Frontal cortex (tissue), 4 donors: ENCODE data around the gene SH3RF2. TPM values are rescaled to one million over a fixed set of nuclear protein-coding genes. Genes with fewer than 3 reads are reported as not detected.

Experiments
- DNase-seq, 2 donors: peaks; one replicate each; pipeline ENCODE4 v3.0.0; 2012; ENCODE audit warnings: low spot score in 2 of 2
- FAIRE-seq: peaks from 2 replicates; lab custom pipeline; 2012; peaks lifted over from hg19 to GRCh38; lab: Jason Lieb, UNC
- total RNA-seq: library from RNA; depleted of rRNA; stranded (reverse); fragments of >200 nt; gene quantifications from one replicate; pipeline ENCODE4 v1.2.3, GENCODE V29; 2014
- donor health status: control.
- donor health status: control.
- donor health status: control.

SH3RF2 gene
- total RNA-seq, 1 donor from 2014 or later: under 0.01 TPM

DNA sequence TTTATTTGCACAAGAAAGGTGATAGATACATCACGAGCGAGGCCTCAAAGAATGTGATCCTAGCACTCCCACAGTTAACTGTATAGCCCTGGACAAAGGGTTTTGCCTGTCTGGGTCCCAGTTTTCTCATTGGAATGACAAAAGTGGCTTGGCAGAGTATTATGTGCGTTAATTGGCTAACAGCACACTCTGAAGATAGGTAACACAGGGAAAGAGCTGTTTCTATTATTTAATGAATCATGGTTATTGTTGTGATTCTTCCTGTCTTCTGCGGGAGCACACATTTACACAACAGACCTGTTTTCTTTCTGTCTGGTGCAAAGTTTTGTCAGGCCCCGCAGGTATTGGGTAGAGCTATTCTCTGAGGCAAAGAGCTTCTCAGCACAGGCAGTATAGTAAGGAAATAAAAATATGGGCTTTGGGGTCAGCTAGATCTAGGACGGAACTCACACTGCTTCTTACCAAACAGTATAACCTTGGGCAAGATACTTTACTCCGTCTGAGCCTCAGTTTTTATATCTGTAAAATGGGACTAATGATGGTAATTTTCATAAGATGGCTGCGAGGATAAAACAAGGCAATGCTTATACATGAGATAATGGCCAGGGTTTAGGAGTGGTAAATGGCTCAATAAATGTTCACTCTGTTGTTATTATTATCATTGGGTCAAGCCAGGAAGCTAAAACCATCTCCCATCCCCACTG is 90.1 kb downstream of the SH3RF2 start:
- FAIRE-seq (no peak), DNase-seq (no peak)

DNA sequence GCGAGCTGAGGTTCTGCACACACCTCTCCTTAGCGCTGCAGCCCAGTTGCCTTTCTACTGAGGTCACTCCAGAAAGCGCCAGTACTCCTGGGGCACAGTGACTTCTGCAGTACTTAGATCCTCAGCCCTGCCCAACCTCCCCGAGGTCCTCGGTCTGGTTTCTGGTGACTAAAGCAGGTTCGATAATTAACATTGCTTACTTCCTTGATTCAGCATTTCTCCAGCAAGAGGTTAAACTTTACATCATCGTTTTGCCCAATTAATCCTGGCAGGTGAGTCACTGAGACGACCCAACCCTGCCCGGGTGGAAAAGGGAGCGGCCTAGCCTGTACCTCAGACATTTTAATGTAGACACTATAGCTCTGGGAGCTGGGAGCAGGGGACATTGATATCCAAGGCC is 91.4 kb downstream of the SH3RF2 start:
- DNase-seq (no peak), FAIRE-seq (no peak)

DNA sequence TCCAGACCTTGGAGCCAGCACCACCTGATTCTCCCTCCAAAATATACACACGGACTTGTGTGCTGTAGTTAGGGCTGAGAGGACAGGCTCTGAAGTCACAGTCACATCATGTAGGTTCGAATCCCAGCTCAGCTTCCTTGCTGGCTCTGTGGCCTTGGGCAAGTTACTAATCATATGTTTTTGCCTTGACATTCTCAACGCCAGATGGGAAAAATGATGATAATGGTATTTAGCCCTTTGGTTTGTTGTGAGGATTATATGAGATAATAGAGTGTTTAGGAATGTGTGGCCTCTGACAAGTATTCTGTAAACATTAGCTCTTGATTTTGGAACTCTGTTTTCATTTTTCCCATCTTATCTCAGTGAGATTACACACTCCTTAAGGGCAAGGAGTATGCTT is 96.5 kb downstream of the SH3RF2 start:
- FAIRE-seq (no peak), DNase-seq (no peak)

DNA sequence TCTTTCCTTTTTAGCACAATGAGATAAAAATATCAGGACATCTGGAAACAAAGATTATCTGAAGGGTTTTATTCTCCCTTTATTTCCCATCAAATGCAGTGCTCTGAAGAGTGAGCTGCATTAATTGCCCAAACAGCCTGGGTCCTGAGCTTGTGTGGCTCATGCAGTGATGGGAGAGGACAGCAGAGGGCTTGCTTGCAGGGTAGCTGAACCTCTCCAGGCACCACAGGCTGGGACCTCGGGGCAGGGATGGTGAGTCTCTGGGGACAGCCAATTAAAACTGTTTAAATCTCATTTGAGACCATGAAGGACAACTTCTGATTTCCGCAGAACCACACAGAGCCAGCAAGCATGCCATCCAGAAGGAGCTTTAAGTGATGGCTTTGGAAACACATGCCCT is 97.7 kb downstream of the SH3RF2 start:
- DNase-seq: no peak
- FAIRE-seq: no peak

- FAIRE-seq (no peak), DNase-seq (no peak)
Observed at GRCh38 chr5:146034605-146035004, 98.2 kb downstream of the SH3RF2 start.

- no peak for DNase-seq
- FAIRE-seq: no peak
Observed at GRCh38 chr5:146039420-146039819, 103.0 kb downstream of the SH3RF2 start.

- DNase-seq: no peak
- no peak for FAIRE-seq
Observed at GRCh38 chr5:146040527-146040926, 104.1 kb downstream of the SH3RF2 start.

- no peak for DNase-seq
- FAIRE-seq: no peak
Observed at GRCh38 chr5:146041180-146041789, 104.9 kb downstream of the SH3RF2 start.

DNA sequence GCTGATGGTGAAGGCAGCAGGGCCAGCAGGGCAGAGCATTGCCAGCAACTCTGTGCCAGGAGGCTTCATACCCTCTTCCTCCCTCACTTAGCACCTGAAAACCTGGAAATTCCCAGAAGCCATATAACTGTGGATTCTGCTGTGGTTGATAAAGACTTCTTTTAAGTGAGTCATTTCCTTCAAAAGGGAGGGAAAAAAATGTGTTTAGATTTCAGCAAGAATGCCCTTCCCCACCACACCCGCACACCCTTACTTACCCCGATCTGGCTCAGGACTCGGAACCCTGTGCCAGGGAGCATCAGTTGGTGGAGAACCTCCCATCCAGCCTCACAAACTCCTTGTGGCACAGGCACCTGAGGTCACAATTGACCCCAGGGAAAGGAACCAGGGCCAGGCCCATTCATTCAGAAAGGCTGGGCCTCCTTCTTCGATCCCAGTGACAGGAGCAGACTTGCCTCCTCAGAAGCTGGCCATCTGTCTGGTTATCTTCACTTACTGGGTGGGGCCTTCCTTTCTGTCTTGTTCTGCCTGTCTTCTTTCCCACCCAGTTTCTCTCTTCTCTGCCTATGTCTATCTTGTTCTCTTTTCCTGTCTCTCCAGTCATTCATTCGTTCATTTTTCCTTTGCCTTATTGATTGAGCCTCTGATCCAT is 106.4 kb downstream of the SH3RF2 start:
- FAIRE-seq (no peak), DNase-seq (no peak)

GRCh38 chr5:146043722-146044121 is 107.3 kb downstream of the SH3RF2 start:
- FAIRE-seq: no peak
- no peak for DNase-seq

- DNase-seq: no peak
Observed at GRCh38 chr5:146047396-146047795, 111.0 kb downstream of the SH3RF2 start.

GRCh38 chr5:146048994-146049703 is 112.8 kb downstream of the SH3RF2 start:
- peak; percentile 21 to 53 for DNase-seq
- FAIRE-seq: no peak

More at GRCh38 chr5:146047396-146047795, 111.0 kb downstream of the SH3RF2 start:
- FAIRE-seq: no peak

DNA sequence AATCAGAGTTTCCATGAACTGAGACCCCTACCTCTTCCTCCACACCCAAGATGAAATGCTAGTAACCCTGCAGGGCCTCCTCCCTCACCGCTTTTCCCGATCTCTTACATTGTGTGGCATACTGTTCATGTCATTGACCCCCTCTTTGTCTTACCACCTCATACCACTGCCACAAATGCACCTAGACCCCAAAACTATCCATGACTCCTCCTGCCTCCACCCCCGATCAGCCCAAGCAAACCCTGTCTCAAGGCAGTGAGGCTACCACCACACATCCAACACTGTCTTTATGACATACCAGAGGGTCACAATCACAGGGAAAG is 113.3 kb downstream of the SH3RF2 start:
- DNase-seq (no peak), FAIRE-seq (no peak)

DNA sequence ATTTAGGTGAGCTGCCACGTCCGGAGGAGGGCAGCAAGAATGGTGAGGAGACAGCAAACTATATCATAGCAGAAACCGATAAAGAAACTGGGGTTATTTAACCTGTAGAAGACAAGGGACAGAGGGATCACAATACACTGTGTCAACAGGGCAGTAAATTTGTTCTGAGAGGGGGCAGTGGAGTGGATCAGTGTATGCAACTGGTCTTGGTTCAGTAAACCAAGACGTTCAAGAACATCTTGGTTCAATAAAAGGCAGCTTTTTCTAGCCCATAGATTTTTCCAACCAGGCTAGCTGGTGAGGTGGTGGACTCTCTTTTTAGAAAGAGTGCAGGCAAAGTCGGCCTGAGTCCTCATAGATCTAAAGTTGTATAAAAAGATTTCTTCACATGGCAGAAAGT is 113.7 kb downstream of the SH3RF2 start:
- DNase-seq: no peak
- FAIRE-seq: no peak

- DNase-seq: no peak
- FAIRE-seq: no peak
Observed at GRCh38 chr5:146051678-146052077, 115.3 kb downstream of the SH3RF2 start.

DNA sequence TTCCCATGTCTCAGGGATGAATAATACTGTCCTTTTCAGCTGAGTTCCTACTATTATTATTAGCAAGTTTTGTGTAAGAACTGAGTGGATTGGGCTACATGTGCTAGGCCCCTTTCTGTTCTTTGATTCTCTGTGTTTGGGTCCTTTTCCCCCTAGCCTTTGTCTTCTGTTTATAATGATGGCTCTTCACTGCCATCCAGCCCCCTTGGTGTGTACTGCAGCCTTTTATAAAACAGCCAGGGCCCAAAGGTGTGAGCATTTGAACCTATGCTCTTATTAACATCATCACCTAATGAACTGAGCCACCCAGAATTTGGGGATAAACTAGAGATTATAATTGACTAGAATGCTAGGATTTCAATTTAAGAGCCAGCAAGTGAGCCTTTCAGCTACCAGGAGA is 116.4 kb downstream of the SH3RF2 start:
- FAIRE-seq: no peak

GRCh38 chr5:146055432-146055831 is 119.1 kb downstream of the SH3RF2 start:
- DNase-seq: no peak
- no peak for FAIRE-seq

More for the DNA sequence above, 116.4 kb downstream of the SH3RF2 start:
- DNase-seq: no peak

- FAIRE-seq (no peak), DNase-seq (no peak)
Observed at GRCh38 chr5:146059460-146060220, 123.3 kb downstream of the SH3RF2 start.

GRCh38 chr5:146060221-146060585 is 123.8 kb downstream of the SH3RF2 start:
- no peak for DNase-seq
- no peak for FAIRE-seq

GRCh38 chr5:146066968-146067367 is 130.6 kb downstream of the SH3RF2 start:
- no peak for FAIRE-seq
- no peak for DNase-seq
